ENCODE measurements around the gene BIN1. TPM values are rescaled to one million over a fixed set of nuclear protein-coding genes. Genes with fewer than 3 reads are reported as not detected.

Gene BIN1
- total RNA-seq, 4 donors from 2014 or later: 33.3 to 39.7 (median 38.4) TPM

- Histone ChIP-seq H3K27ac (peak overlapping the region; percentile 77 to 84 (median 82)), H3K36me3 (no peaks in the 10 kb centered on the region), H3K4me1 (peaks cover 35 to 69% (median 60%) of the 10 kb centered on the region in 4 donors), H3K9me3 (no peaks in the 10 kb centered on the region), H3K4me3 (no peak overlapping the region), H3K27me3 (no peaks in the 10 kb centered on the region)
- TF ChIP-seq POLR2A (IDR thresholded peaks at IDR 0.05) (no peak), POLR2AphosphoS5 (IDR thresholded peaks at IDR 0.05) (no peak), EP300 (IDR thresholded peaks at IDR 0.05; ENCODE audit: low read depth) (no peak)
- TF ChIP-seq, protein P1, sequence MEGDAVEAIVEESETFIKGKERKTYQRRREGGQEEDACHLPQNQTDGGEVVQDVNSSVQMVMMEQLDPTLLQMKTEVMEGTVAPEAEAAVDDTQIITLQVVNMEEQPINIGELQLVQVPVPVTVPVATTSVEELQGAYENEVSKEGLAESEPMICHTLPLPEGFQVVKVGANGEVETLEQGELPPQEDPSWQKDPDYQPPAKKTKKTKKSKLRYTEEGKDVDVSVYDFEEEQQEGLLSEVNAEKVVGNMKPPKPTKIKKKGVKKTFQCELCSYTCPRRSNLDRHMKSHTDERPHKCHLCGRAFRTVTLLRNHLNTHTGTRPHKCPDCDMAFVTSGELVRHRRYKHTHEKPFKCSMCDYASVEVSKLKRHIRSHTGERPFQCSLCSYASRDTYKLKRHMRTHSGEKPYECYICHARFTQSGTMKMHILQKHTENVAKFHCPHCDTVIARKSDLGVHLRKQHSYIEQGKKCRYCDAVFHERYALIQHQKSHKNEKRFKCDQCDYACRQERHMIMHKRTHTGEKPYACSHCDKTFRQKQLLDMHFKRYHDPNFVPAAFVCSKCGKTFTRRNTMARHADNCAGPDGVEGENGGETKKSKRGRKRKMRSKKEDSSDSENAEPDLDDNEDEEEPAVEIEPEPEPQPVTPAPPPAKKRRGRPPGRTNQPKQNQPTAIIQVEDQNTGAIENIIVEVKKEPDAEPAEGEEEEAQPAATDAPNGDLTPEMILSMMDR (IDR thresholded peaks at IDR 0.05): no peak
- intact Hi-C loops (cut with DNase I; ENCODE audit: low total_unique reads) (no loop called here), in situ Hi-C loops (cut with MboI; ENCODE audit: low pct_ligation_motif_present in 1 of 4, low pct_unique_long_range_greater_than_20kb in 1 of 4, low sequenced_read_pairs in 3 of 4) (no loop called here)
- 76% methylated on average over 6 of the region's 6 CpGs; no CpG with 5 or more reads in 1 of the 2 donors for WGBS, 2 donors (ENCODE audit: low coverage in 1 of 2)
- DNase-seq: no peak
These were observed 5.8 kb downstream of the BIN1 start for GRCh38 chr2:127101048-127101611.

GRCh38 chr2:127100251-127101047 lies 6.5 kb downstream of the BIN1 start:
- intact Hi-C loops (cut with DNase I; ENCODE audit: low total_unique reads): no loop called here
- Histone ChIP-seq H3K9me3 (no peaks in the 10 kb centered on the region), H3K27me3 (no peaks in the 10 kb centered on the region), H3K36me3 (no peaks in the 10 kb centered on the region), H3K4me3 (no peak overlapping the region), H3K27ac (peak overlapping the region; percentile 77 to 84 (median 82)), H3K4me1 (peaks cover 35 to 69% (median 61%) of the 10 kb centered on the region in 4 donors)
- WGBS, 2 donors (ENCODE audit: low coverage in 1 of 2): 58 to 80% methylated on average over 1 to 15 of the region's 15 CpGs
- TF ChIP-seq EP300 (IDR thresholded peaks at IDR 0.05; ENCODE audit: low read depth) (no peak), POLR2A (IDR thresholded peaks at IDR 0.05) (peak; percentile 77), POLR2AphosphoS5 (IDR thresholded peaks at IDR 0.05) (peak in 2 of 3 donors; percentile 72 to 75)
- in situ Hi-C loops (cut with MboI; ENCODE audit: low pct_ligation_motif_present in 1 of 4, low pct_unique_long_range_greater_than_20kb in 1 of 4, low sequenced_read_pairs in 3 of 4): no loop called here
- DNase-seq: peak; percentile 83

GRCh38 chr2:127098711-127099110 lies 8.2 kb downstream of the BIN1 start:
- no peaks in the 10 kb centered on the region for H3K9me3 ChIP-seq
- 76% methylated on average over 7 of the region's 7 CpGs; no CpG with 5 or more reads in 1 of the 2 donors for WGBS, 2 donors (ENCODE audit: low coverage in 1 of 2)
- no peak overlapping the region for H3K27ac ChIP-seq
- no peaks in the 10 kb centered on the region for H3K36me3 ChIP-seq
- H3K27me3 ChIP-seq: no peaks in the 10 kb centered on the region
- peaks cover 43 to 74% (median 63%) of the 10 kb centered on the region in 4 donors for H3K4me1 ChIP-seq
- no peak for TF ChIP-seq POLR2A (IDR thresholded peaks at IDR 0.05)
- intact Hi-C loops (cut with DNase I; ENCODE audit: low total_unique reads): no loop called here
- in situ Hi-C loops (cut with MboI; ENCODE audit: low pct_ligation_motif_present in 1 of 4, low pct_unique_long_range_greater_than_20kb in 1 of 4, low sequenced_read_pairs in 3 of 4): no loop called here
- no peak for DNase-seq
- no peak overlapping the region for H3K4me3 ChIP-seq

DNA sequence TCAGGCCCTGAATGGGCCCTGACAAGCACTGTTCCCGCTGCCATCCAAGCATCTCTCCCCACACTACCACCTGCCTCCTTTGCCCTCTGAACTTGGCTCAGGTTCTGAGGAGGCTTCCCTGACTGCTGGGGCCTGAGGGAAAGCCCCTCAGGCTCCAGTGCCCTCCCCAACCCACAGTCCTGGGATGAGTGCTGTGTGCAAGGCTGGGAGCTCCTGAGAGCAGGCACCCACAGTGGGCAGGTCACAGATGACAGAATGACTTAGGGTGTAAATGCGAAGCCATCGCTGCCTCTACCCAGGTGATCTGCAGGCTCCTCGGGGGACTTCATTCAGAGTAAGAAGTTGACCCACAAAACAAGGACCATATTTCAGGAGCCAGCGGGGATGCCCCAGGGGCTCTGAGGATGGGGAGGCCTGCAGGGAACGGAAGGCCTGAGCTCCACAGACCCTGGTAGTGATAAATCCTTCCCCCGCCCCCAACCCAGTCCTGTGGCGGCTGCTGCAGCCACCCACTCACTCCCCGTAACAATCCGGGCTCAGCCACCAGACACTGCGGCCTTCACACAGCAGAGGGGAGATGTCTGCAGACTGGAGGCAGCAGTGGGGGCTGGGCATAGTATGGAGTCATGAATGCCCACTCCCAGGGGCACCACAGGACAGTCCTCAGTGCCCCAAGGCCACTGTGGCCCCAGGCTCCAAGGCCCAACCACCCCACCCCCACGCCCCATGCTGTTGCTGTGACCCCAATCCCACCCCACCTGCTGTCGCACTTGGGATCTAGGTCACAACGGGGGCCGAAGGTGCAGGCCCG lies 8.9 kb downstream of the BIN1 start:
- 80% methylated on average over 16 of the region's 16 CpGs; no CpG with 5 or more reads in 1 of the 2 donors for WGBS, 2 donors (ENCODE audit: low coverage in 1 of 2)
- no peaks in the 10 kb centered on the region for H3K9me3 ChIP-seq
- H3K4me1 ChIP-seq: peaks cover 39 to 71% (median 63%) of the 10 kb centered on the region in 4 donors
- H3K36me3 ChIP-seq: no peaks in the 10 kb centered on the region
- intact Hi-C loops (cut with DNase I; ENCODE audit: low total_unique reads): no loop called here
- TF ChIP-seq EP300 (IDR thresholded peaks at IDR 0.05; ENCODE audit: low read depth) (no peak), POLR2AphosphoS5 (IDR thresholded peaks at IDR 0.05) (no peak), POLR2A (IDR thresholded peaks at IDR 0.05) (no peak)
- TF ChIP-seq, protein P1 (IDR thresholded peaks at IDR 0.05): no peak
- peak overlapping the region in 2 of 4 donors; percentile 16 to 37 for H3K27ac ChIP-seq
- H3K27me3 ChIP-seq: no peaks in the 10 kb centered on the region
- no peak for DNase-seq
- H3K4me3 ChIP-seq: no peak overlapping the region
- in situ Hi-C loops (cut with MboI; ENCODE audit: low pct_ligation_motif_present in 1 of 4, low pct_unique_long_range_greater_than_20kb in 1 of 4, low sequenced_read_pairs in 3 of 4): no loop called here

DNA sequence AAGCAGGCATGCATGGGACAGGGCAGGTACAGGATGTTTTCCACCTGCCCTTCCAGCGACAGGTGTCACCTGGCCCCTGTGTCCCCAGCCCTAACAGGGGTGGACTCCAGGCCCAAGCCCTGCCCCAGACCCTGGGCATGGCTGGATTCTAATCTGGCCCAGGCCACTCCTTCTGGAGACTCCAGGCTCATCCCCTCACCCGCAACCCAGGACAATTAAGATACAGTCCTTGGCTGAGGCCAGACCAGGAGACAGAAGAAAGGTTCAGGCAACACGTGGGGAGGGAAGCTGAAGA lies 9.5 kb downstream of the BIN1 start:
- Histone ChIP-seq H3K4me3 (no peak overlapping the region), H3K4me1 (peaks cover 39 to 71% (median 62%) of the 10 kb centered on the region in 4 donors)
- 69% methylated on average over 3 of the region's 3 CpGs; no CpG with 5 or more reads in 1 of the 2 donors for WGBS, 2 donors (ENCODE audit: low coverage in 1 of 2)

More for the DNA sequence above, 9.5 kb downstream of the BIN1 start:
- in situ Hi-C loops (cut with MboI; ENCODE audit: low pct_ligation_motif_present in 1 of 4, low pct_unique_long_range_greater_than_20kb in 1 of 4, low sequenced_read_pairs in 3 of 4): no loop called here
- Histone ChIP-seq H3K36me3 (no peaks in the 10 kb centered on the region), H3K9me3 (no peaks in the 10 kb centered on the region), H3K27me3 (no peaks in the 10 kb centered on the region), H3K27ac (peak overlapping the region; percentile 9 to 37 (median 14))
- TF ChIP-seq, protein P1 (IDR thresholded peaks at IDR 0.05): no peak
- TF ChIP-seq POLR2AphosphoS5 (IDR thresholded peaks at IDR 0.05): peak in 1 of 3 donors; percentile 25
- intact Hi-C loops (cut with DNase I; ENCODE audit: low total_unique reads): no loop called here
- no peak for DNase-seq

Data from transverse colon (tissue), 4 donors.